Esophagus squamous epithelium (tissue), 4 donors: ENCODE results near the gene HERC3.

Experiments
- POLR2A ChIP-seq, 4 donors: fragments of 450-650 bp; IDR thresholded peaks; one replicate each; pipeline ENCODE4 v1.6.1; 2017; ENCODE audit warnings: antibody characterized with exemption in 4 of 4, mild to moderate bottlenecking in 4 of 4, moderate library complexity in 3 of 4
- TF ChIP-seq, protein P1 (sequence below), 6 experiments: fragments of 450-650 bp in 4 of 6; fragments of 200-600 bp in 2 of 6; sonication (generic) in 2 of 6; IDR thresholded peaks; one replicate each; pipeline ENCODE4 v1.5.1; 2016 to 2019; ENCODE audit warnings: antibody characterized with exemption in 6 of 6, mild to moderate bottlenecking in 4 of 6, moderate library complexity in 4 of 6

DNA sequence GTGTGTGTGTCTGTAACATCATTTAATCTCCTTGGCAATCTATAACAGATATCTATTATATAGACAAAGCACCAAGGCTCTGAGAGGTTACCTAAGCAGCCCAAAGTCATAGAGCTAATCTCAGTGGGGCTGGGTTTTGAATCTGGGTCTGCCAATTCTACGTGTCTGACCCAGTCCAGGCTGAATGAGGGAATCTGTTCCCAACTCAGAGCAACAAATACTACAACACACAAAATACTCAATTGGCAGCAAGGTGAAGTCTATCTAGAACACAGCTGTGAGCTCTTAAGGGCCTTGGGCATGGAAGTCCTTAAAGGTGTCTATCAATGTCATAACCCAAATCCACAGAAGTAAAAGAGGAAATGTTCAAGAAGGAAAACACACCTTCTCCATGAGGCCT, 152.9 kb downstream of the HERC3 start:
- TF ChIP-seq, protein P1, sequence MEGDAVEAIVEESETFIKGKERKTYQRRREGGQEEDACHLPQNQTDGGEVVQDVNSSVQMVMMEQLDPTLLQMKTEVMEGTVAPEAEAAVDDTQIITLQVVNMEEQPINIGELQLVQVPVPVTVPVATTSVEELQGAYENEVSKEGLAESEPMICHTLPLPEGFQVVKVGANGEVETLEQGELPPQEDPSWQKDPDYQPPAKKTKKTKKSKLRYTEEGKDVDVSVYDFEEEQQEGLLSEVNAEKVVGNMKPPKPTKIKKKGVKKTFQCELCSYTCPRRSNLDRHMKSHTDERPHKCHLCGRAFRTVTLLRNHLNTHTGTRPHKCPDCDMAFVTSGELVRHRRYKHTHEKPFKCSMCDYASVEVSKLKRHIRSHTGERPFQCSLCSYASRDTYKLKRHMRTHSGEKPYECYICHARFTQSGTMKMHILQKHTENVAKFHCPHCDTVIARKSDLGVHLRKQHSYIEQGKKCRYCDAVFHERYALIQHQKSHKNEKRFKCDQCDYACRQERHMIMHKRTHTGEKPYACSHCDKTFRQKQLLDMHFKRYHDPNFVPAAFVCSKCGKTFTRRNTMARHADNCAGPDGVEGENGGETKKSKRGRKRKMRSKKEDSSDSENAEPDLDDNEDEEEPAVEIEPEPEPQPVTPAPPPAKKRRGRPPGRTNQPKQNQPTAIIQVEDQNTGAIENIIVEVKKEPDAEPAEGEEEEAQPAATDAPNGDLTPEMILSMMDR (IDR thresholded peaks at IDR 0.05) = no peak
- TF ChIP-seq POLR2A (IDR thresholded peaks at IDR 0.05) = no peak
